Ascending aorta (tissue), 2 donors: ENCODE data around the gene CDH15. TPM values are rescaled to one million over a fixed set of nuclear protein-coding genes. Genes with fewer than 3 reads are reported as not detected.

Experiments
- DNase-seq, 2 donors: peaks; one replicate each; pipeline ENCODE4 v3.0.0-alpha.2; 2019; ENCODE audit warnings: low spot score in 2 of 2
- H3K27ac ChIP-seq, 2 donors: fragments of 200-600 bp; sonication (generic); one replicate each; pipeline ENCODE4 v1.5.1; 2016 to 2017; ENCODE audit warnings: mild to moderate bottlenecking in 1 of 2
- H3K27me3 ChIP-seq: fragments of 200-600 bp; sonication (generic); one replicate; pipeline ENCODE4 v1.5.1; 2017
- H3K36me3 ChIP-seq, 2 donors: fragments of 200-600 bp; sonication (generic); one replicate each; pipeline ENCODE4 v1.5.1; 2016
- H3K4me1 ChIP-seq, 2 donors: fragments of 200-600 bp; sonication (generic); one replicate each; pipeline ENCODE4 v1.5.1; 2016 to 2017; ENCODE audit warnings: mild to moderate bottlenecking in 1 of 2
- H3K4me3 ChIP-seq, 2 donors: fragments of 200-600 bp; sonication (generic); one replicate each; pipeline ENCODE4 v1.5.1; 2016 to 2017; ENCODE audit warnings: mild to moderate bottlenecking in 1 of 2
- H3K9me3 ChIP-seq, 2 donors: fragments of 200-600 bp; sonication (generic); one replicate each; pipeline ENCODE4 v1.5.1; 2016
- CTCF ChIP-seq, 3 experiments: fragments of 200-600 bp in 2 of 3; fragments of 450-650 bp in 1 of 3; sonication (generic) in 2 of 3; IDR thresholded peaks; one replicate each; pipeline ENCODE4 v1.5.1; 2016 to 2019; ENCODE audit warnings: antibody characterized with exemption in 3 of 3, mild to moderate bottlenecking in 1 of 3, moderate library complexity in 1 of 3
- intact Hi-C: fragments of 100-400 bp; cut with DNase I; formaldehyde crosslinking; loops from one replicate; pipeline ENCODE4 v1.15.1; 2023
- total RNA-seq: library from RNA; depleted of rRNA; stranded (reverse); fragments of >200 nt; gene quantifications from one replicate; pipeline ENCODE4 v1.1.0, GENCODE V29; 2016

CDH15 gene
- total RNA-seq, 1 donor from 2014 or later: not detected

- no peak overlapping the region for H3K27ac ChIP-seq
- H3K36me3 ChIP-seq: peaks cover 42 to 60% of the 10 kb centered on the region in 2 donors
- TF ChIP-seq CTCF (IDR thresholded peaks at IDR 0.05): no peak
- H3K4me3 ChIP-seq: no peak overlapping the region
- H3K9me3 ChIP-seq: no peaks in the 10 kb centered on the region
- H3K27me3 ChIP-seq: no peaks in the 10 kb centered on the region
- DNase-seq: no peak
- H3K4me1 ChIP-seq: no peaks in the 10 kb centered on the region
- intact Hi-C loops: no loop called here
Measured at GRCh38 chr16:89138843-89139520, 32.6 kb upstream of the CDH15 start.

- DNase-seq: no peak
- intact Hi-C loops: loop anchor here (10.0 kb wide), 1 partner anchor 65 kb away; the partner anchor contains the start of gene SLC22A31
- H3K4me3 ChIP-seq: no peak overlapping the region
- no peaks in the 10 kb centered on the region for H3K9me3 ChIP-seq
- no peaks in the 10 kb centered on the region for H3K4me1 ChIP-seq
- no peak overlapping the region for H3K27ac ChIP-seq
- no peak for TF ChIP-seq CTCF (IDR thresholded peaks at IDR 0.05)
- H3K27me3 ChIP-seq: no peaks in the 10 kb centered on the region
- peaks cover 36 to 65% of the 10 kb centered on the region in 2 donors for H3K36me3 ChIP-seq
Measured at GRCh38 chr16:89139907-89140361, 31.6 kb upstream of the CDH15 start.

- Histone ChIP-seq H3K36me3 (peaks cover 37 to 67% of the 10 kb centered on the region in 2 donors), H3K27ac (no peak overlapping the region), H3K4me3 (no peak overlapping the region), H3K27me3 (no peaks in the 10 kb centered on the region), H3K9me3 (no peaks in the 10 kb centered on the region), H3K4me1 (no peaks in the 10 kb centered on the region)
- intact Hi-C loops: loop anchor here (10.0 kb wide), 1 partner anchor 64 kb away; the partner anchor contains the start of gene SLC22A31
- no peak for TF ChIP-seq CTCF (IDR thresholded peaks at IDR 0.05)
- no peak for DNase-seq
Measured at GRCh38 chr16:89140401-89140800, 31.1 kb upstream of the CDH15 start.

GRCh38 chr16:89140981-89141883 lies 30.3 kb upstream of the CDH15 start:
- intact Hi-C loops: loop anchor here (10.0 kb wide), 1 partner anchor 64 kb away; the partner anchor contains the start of gene SLC22A31
- H3K27ac ChIP-seq: no peak overlapping the region
- no peak overlapping the region for H3K4me3 ChIP-seq
- no peaks in the 10 kb centered on the region for H3K9me3 ChIP-seq
- TF ChIP-seq CTCF (IDR thresholded peaks at IDR 0.05): no peak
- no peak for DNase-seq
- no peaks in the 10 kb centered on the region for H3K27me3 ChIP-seq
- H3K36me3 ChIP-seq: peaks cover 45 to 71% of the 10 kb centered on the region in 2 donors
- H3K4me1 ChIP-seq: no peaks in the 10 kb centered on the region

- no peak for DNase-seq
- Histone ChIP-seq H3K27ac (no peak overlapping the region), H3K4me3 (no peak overlapping the region), H3K4me1 (no peaks in the 10 kb centered on the region), H3K9me3 (no peaks in the 10 kb centered on the region), H3K27me3 (no peaks in the 10 kb centered on the region), H3K36me3 (peaks cover 45 to 71% of the 10 kb centered on the region in 2 donors)
- intact Hi-C loops: loop anchor here (10.0 kb wide), 1 partner anchor 63 kb away; the partner anchor contains the start of gene SLC22A31
- no peak for TF ChIP-seq CTCF (IDR thresholded peaks at IDR 0.05)
Measured at GRCh38 chr16:89141884-89142267, 29.7 kb upstream of the CDH15 start.
